ENCODE measurements around the gene KPNA6. TPM values are rescaled to one million over a fixed set of nuclear protein-coding genes. Genes with fewer than 3 reads are reported as not detected.
"Not testable (repeated sequence)": the region's sequence is repeated elsewhere in the genome, so short reads cannot be mapped to it uniquely, and the experiment has no call there.

The KPNA6 gene
- total and polyA plus RNA-seq, 2 donors (not counting 3 experiments of a cell fraction or from before 2014, with no cell fraction given), result 22.1 to 85.6 TPM

- Histone ChIP-seq H3K9ac (replicated peaks; ENCODE audit: extremely low read depth, insufficient read depth, low read length) (no peak overlapping the region), H3K79me2 (ENCODE audit: control insufficient read depth, insufficient read depth, low read length) (peaks cover 78% of the 10 kb centered on the region), H3K36me3 (ENCODE audit: control insufficient read depth in 2 of 2, extremely low read depth in 1 of 2, insufficient read depth in 2 of 2, low read length in 2 of 2) (no peaks in the 10 kb centered on the region), H2AFZ (ENCODE audit: low read depth, low read length) (no peak overlapping the region), H3K27me3 (ENCODE audit: control insufficient read depth in 2 of 2, insufficient read depth in 2 of 2, low read length in 2 of 2) (no peaks in the 10 kb centered on the region), H3K27ac (ENCODE audit: insufficient read depth, low read depth, low read length) (no peak overlapping the region), H3K4me3 (replicated peaks in 1 of 3; ENCODE audit: insufficient read depth in 1 of 3, low read depth in 1 of 3, low read length in 3 of 3) (no peak overlapping the region), H3K4me2 (ENCODE audit: insufficient read depth, low read length) (no peak overlapping the region), H3K9me3 (replicated peaks; ENCODE audit: control insufficient read depth, insufficient read depth, low read length) (no peaks in the 10 kb centered on the region), H4K20me1 (replicated peaks; ENCODE audit: control insufficient read depth, extremely low read depth, insufficient read depth, low read length) (no peaks in the 10 kb centered on the region), H3K9me1 (replicated peaks; ENCODE audit: control insufficient read depth, extremely low read depth, insufficient read depth, low read length) (no peaks in the 10 kb centered on the region), H3K4me1 (ENCODE audit: control insufficient read depth, extremely low read depth, insufficient read depth, low read length) (peaks cover 11% of the 10 kb centered on the region)
- dilution Hi-C loops (cut with MboI; ENCODE audit: extremely low pct_ligation_motif_present, low sequenced_read_pairs) (no loop called here), intact Hi-C loops (cut with micrococcal nuclease) (no loop called here)
- ChIA-PET CTCF (interaction anchor here (0.7 kb wide), 1 partner anchor 22 kb away, joined by 3 read pairs; no protein-coding TSS in a partner anchor), POLR2A (no interaction called here)
- FAIRE-seq (no peak), DNase-seq (ENCODE audit: low read depth, low spot score) (no peak)
- BruUV-seq (replicated peaks), result no TSS peak
- no peak for TF ChIP-seq FOS (IDR thresholded peaks at IDR 0.05; ENCODE audit: borderline replicate concordance, insufficient read depth, low read length)
- no peak for TF ChIP-seq MYC (IDR thresholded peaks at IDR 0.05; ENCODE audit: low read depth, low read length)
- TF ChIP-seq CTCF (IDR thresholded peaks at IDR 0.05; ENCODE audit: extremely low read depth in 1 of 2, insufficient read depth in 1 of 2, low read depth in 1 of 2, low read length in 2 of 2), result no peak
- no peak for TF ChIP-seq GATA2 (IDR thresholded peaks at IDR 0.05; ENCODE audit: insufficient read depth, insufficient read length, low read depth, low read length)
- no peak for TF ChIP-seq EZH2 (IDR thresholded peaks at IDR 0.05; ENCODE audit: borderline replicate concordance, low read depth, low read length, severe bottlenecking)
- TF ChIP-seq POLR2AphosphoS5 (IDR thresholded peaks at IDR 0.05; ENCODE audit: insufficient read depth, low read depth, low read length), result no peak
- no peak for TF ChIP-seq POLR2A (IDR thresholded peaks at IDR 0.05; ENCODE audit: low read depth, low read length)
- no peak for TF ChIP-seq MAX (IDR thresholded peaks at IDR 0.05; ENCODE audit: insufficient read depth, insufficient read length)
- no peak for TF ChIP-seq JUN (IDR thresholded peaks at IDR 0.05; ENCODE audit: borderline replicate concordance, insufficient read depth, insufficient read length, low read depth)
Measured at GRCh38 chr1:32142446-32143301, 34.8 kb downstream of the KPNA6 start.

GRCh38 chr1:32143302-32143695 is 35.4 kb downstream of the KPNA6 start:
- BruUV-seq (replicated peaks); H3K4me3 ChIP-seq (replicated peaks in 1 of 3; ENCODE audit: insufficient read depth in 1 of 3, low read depth in 1 of 3, low read length in 3 of 3); H3K9me1 ChIP-seq (replicated peaks; ENCODE audit: control insufficient read depth, extremely low read depth, insufficient read depth, low read length); H3K4me2 ChIP-seq (ENCODE audit: insufficient read depth, low read length); H3K27me3 ChIP-seq (ENCODE audit: control insufficient read depth in 2 of 2, insufficient read depth in 2 of 2, low read length in 2 of 2); dilution Hi-C loops (cut with MboI; ENCODE audit: extremely low pct_ligation_motif_present, low sequenced_read_pairs); H3K27ac ChIP-seq (ENCODE audit: insufficient read depth, low read depth, low read length); POLR2A ChIA-PET; intact Hi-C loops (cut with micrococcal nuclease); H2AFZ ChIP-seq (ENCODE audit: low read depth, low read length); H4K20me1 ChIP-seq (replicated peaks; ENCODE audit: control insufficient read depth, extremely low read depth, insufficient read depth, low read length); FAIRE-seq; H3K9ac ChIP-seq (replicated peaks; ENCODE audit: extremely low read depth, insufficient read depth, low read length); H3K9me3 ChIP-seq (replicated peaks; ENCODE audit: control insufficient read depth, insufficient read depth, low read length); H3K36me3 ChIP-seq (ENCODE audit: control insufficient read depth in 2 of 2, extremely low read depth in 1 of 2, insufficient read depth in 2 of 2, low read length in 2 of 2); DNase-seq (ENCODE audit: low read depth, low spot score): not testable (repeated sequence)
- H3K4me1 ChIP-seq (ENCODE audit: control insufficient read depth, extremely low read depth, insufficient read depth, low read length), result peaks cover 11% of the 10 kb centered on the region
- CTCF ChIA-PET, result interaction anchor here (0.7 kb wide), 1 partner anchor 23 kb away, joined by 3 read pairs; no protein-coding TSS in a partner anchor
- H3K79me2 ChIP-seq (ENCODE audit: control insufficient read depth, insufficient read depth, low read length), result peaks cover 79% of the 10 kb centered on the region

Data from endothelial cell of umbilical vein (primary cell).